Tibial nerve (tissue), 4 donors: ENCODE data around the gene LEF1. TPM values are rescaled to one million over a fixed set of nuclear protein-coding genes. Genes with fewer than 3 reads are reported as not detected.

Experiments used
- DNase-seq, 2 donors: peaks; one replicate each; pipeline ENCODE4 v3.0.0-alpha.2; 2019; ENCODE audit warnings: low spot score in 2 of 2
- H3K27ac ChIP-seq, 4 donors: fragments of 200-600 bp; sonication (generic) in 3 of 4; one replicate each; pipeline ENCODE4 v1.5.1; 2017 to 2019; ENCODE audit warnings: mild to moderate bottlenecking in 1 of 4
- H3K27me3 ChIP-seq, 2 donors: fragments of 200-600 bp; sonication (generic) in 1 of 2; one replicate each; pipeline versions ENCODE4 v1.5.1 to v1.6.0; 2017 to 2019
- H3K36me3 ChIP-seq, 3 donors: fragments of 200-600 bp; sonication (generic); one replicate each; pipeline ENCODE4 v1.5.1; 2018 to 2019
- H3K4me1 ChIP-seq, 4 donors: fragments of 200-600 bp; sonication (generic) in 3 of 4; one replicate each; pipeline ENCODE4 v1.5.1; 2017 to 2019
- H3K4me3 ChIP-seq, 4 donors: fragments of 200-600 bp; sonication (generic) in 3 of 4; one replicate each; pipeline ENCODE4 v1.5.1; 2017 to 2019; ENCODE audit warnings: mild to moderate bottlenecking in 1 of 4, moderate library complexity in 1 of 4
- H3K9me3 ChIP-seq, 4 donors: fragments of 200-600 bp; sonication (generic) in 3 of 4; one replicate each; pipeline ENCODE4 v1.5.1; 2017 to 2019
- EP300 ChIP-seq, 2 donors: sonication (generic); formaldehyde crosslinking; IDR thresholded peaks; one replicate each; pipeline ENCODE4 v1.6.1; 2017; ENCODE audit warnings: antibody characterized with exemption in 2 of 2, mild to moderate bottlenecking in 1 of 2
- POLR2A ChIP-seq, 2 donors: fragments of 450-650 bp; IDR thresholded peaks; one replicate each; pipeline ENCODE4 v1.6.1; 2017; ENCODE audit warnings: antibody characterized with exemption in 2 of 2, mild to moderate bottlenecking in 2 of 2, moderate library complexity in 2 of 2
- WGBS, 2 donors: methylation state at CpG; one replicate each; pipeline ENCODE4 v1.1.5; 2018; 5-methylcytosine and 5-hydroxymethylcytosine counted together
- total RNA-seq, 4 donors: library from RNA; depleted of rRNA; stranded (reverse); fragments of >200 nt; gene quantifications; one replicate each; pipeline ENCODE4 v1.1.0, GENCODE V29; 2016
- TF ChIP-seq, protein P1 (sequence below), 5 experiments: fragments of 200-600 bp in 3 of 5; fragments of 450-650 bp in 2 of 5; sonication (generic) in 3 of 5; IDR thresholded peaks; one replicate each; pipeline ENCODE4 v1.5.1; 2016 to 2019; ENCODE audit warnings: antibody characterized with exemption in 5 of 5, mild to moderate bottlenecking in 3 of 5, moderate library complexity in 2 of 5

Gene LEF1
- total RNA-seq, 4 donors from 2014 or later = 1.9 to 11.7 (median 8.3) TPM

DNA sequence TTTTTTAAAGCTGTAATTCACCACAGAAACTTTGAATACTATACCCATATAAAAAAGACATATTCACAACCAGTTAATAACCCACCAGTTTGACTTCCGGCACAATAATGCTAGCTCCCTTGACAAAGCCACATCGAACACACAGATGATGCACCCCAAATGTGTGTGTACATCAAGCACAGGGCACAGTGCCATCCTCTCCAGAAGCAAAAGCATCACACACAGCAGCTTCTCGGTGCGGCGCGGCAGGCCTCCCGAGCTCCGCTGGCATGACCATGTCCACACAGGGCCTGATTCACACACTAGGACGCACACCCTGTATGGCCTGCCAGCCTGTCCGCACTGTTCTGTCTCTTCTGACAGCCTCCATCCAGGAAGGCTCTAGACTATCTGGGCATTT, 88.0 kb downstream of the LEF1 start:
- DNase-seq = no peak
- no peak for TF ChIP-seq EP300 (IDR thresholded peaks at IDR 0.05)
- TF ChIP-seq, protein P1, sequence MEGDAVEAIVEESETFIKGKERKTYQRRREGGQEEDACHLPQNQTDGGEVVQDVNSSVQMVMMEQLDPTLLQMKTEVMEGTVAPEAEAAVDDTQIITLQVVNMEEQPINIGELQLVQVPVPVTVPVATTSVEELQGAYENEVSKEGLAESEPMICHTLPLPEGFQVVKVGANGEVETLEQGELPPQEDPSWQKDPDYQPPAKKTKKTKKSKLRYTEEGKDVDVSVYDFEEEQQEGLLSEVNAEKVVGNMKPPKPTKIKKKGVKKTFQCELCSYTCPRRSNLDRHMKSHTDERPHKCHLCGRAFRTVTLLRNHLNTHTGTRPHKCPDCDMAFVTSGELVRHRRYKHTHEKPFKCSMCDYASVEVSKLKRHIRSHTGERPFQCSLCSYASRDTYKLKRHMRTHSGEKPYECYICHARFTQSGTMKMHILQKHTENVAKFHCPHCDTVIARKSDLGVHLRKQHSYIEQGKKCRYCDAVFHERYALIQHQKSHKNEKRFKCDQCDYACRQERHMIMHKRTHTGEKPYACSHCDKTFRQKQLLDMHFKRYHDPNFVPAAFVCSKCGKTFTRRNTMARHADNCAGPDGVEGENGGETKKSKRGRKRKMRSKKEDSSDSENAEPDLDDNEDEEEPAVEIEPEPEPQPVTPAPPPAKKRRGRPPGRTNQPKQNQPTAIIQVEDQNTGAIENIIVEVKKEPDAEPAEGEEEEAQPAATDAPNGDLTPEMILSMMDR (IDR thresholded peaks at IDR 0.05) = no peak
- no peak for TF ChIP-seq POLR2A (IDR thresholded peaks at IDR 0.05)
- Histone ChIP-seq H3K27ac (no peak overlapping the region), H3K4me3 (no peak overlapping the region), H3K4me1 (no peaks in the 10 kb centered on the region), H3K36me3 (peaks cover 0 to 4% (median 0%) of the 10 kb centered on the region in 3 donors), H3K27me3 (no peaks in the 10 kb centered on the region), H3K9me3 (no peaks in the 10 kb centered on the region)
- WGBS, 2 donors = 97 to 98% methylated on average over 10 of the region's 10 CpGs

DNA sequence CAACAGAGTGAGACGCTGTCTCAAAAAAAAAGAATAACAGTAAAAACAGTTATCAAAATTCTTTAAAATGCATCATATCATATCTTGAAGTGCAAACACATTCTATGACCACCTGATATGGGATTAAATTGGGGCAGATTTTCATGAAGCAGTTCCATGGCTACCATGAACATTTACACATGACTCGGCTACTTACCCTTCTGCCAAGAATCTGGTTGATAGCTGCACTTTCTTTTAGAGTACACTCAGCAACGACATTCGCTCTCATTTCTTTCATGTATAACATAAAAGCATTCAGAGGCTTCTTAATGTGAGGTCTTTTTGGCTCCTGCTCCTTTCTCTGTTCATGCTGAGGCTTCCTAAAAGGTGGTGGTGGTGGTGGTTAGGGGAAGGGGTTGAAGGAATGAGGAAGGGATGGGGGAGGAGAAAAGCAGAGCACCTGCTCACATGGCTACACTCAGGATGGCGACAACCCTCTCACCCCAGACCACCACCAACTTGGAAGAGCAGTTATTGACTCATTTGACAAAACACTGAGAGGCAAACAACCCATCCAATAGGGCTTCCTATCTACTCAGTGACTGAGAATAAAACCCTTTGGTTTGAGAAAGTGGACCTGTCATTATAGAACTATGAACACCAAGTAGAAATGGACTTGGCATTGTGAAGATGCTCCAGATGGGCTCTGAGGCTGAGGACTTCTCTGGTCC, 90.6 kb downstream of the LEF1 start:
- TF ChIP-seq, protein P1 (IDR thresholded peaks at IDR 0.05) = no peak
- TF ChIP-seq POLR2A (IDR thresholded peaks at IDR 0.05) = no peak
- no peak for TF ChIP-seq EP300 (IDR thresholded peaks at IDR 0.05)
- H3K36me3 ChIP-seq = peaks cover 0 to 4% (median 0%) of the 10 kb centered on the region in 3 donors
- no peaks in the 10 kb centered on the region for H3K27me3 ChIP-seq
- H3K4me3 ChIP-seq = no peak overlapping the region
- H3K9me3 ChIP-seq = no peaks in the 10 kb centered on the region
- H3K27ac ChIP-seq = no peak overlapping the region
- no peak for DNase-seq
- 72% methylated on average over 5 of the region's 5 CpGs for WGBS, 2 donors
- H3K4me1 ChIP-seq = no peaks in the 10 kb centered on the region

DNA sequence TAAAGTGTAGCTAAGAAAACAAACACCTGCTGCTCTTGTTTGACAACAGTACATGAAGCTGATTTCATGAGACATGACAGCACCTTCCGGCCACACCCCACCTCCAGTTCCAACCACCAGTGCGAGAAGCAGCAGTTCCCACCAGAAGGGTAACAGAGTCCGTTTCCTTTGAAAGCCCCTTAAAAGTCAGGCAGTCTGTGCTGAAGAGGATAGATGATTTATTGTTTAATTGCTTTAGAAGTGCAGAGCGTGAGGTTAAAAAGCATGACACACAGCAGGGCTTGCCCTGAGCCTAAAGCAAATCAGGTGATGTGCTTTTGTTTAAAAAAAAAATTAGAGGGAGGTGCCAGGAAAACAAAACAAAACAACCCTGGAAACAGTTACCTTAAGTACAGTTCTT, 96.4 kb downstream of the LEF1 start:
- WGBS, 2 donors = 66 to 70% methylated on average over 4 of the region's 4 CpGs
- no peak for DNase-seq
- H3K4me1 ChIP-seq = no peaks in the 10 kb centered on the region
- H3K27ac ChIP-seq = no peak overlapping the region
- no peaks in the 10 kb centered on the region for H3K36me3 ChIP-seq
- TF ChIP-seq POLR2A (IDR thresholded peaks at IDR 0.05) (no peak), EP300 (IDR thresholded peaks at IDR 0.05) (no peak)
- TF ChIP-seq, protein P1 (IDR thresholded peaks at IDR 0.05) = no peak
- H3K4me3 ChIP-seq = no peak overlapping the region
- H3K9me3 ChIP-seq = no peaks in the 10 kb centered on the region
- no peaks in the 10 kb centered on the region for H3K27me3 ChIP-seq

DNA sequence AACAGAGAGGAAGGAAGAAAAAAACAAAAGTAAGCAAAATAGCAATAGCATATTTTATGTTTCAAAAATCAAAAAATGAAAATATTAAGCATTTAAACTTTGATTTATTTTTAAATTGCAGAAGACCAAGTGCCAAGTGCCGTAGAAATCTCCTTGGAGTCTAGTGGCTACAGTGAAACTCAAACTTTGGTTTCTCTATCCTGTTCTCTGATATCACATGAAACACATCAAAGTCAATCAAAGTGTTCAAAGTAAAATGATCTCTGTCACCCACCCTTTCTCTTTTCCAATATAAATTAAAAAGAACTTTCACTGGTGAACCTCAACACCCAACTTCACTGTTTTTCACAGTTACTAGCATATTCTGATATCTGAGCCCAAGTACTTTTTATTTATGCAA, 98.0 kb downstream of the LEF1 start:
- WGBS, 2 donors = 75 to 79% methylated on average over 1 of the region's 1 CpG
- TF ChIP-seq EP300 (IDR thresholded peaks at IDR 0.05) (no peak), POLR2A (IDR thresholded peaks at IDR 0.05) (no peak)
- TF ChIP-seq, protein P1 (IDR thresholded peaks at IDR 0.05) = no peak
- Histone ChIP-seq H3K4me1 (no peaks in the 10 kb centered on the region), H3K9me3 (no peaks in the 10 kb centered on the region), H3K27ac (no peak overlapping the region), H3K27me3 (no peaks in the 10 kb centered on the region), H3K36me3 (no peaks in the 10 kb centered on the region), H3K4me3 (no peak overlapping the region)
- no peak for DNase-seq

DNA sequence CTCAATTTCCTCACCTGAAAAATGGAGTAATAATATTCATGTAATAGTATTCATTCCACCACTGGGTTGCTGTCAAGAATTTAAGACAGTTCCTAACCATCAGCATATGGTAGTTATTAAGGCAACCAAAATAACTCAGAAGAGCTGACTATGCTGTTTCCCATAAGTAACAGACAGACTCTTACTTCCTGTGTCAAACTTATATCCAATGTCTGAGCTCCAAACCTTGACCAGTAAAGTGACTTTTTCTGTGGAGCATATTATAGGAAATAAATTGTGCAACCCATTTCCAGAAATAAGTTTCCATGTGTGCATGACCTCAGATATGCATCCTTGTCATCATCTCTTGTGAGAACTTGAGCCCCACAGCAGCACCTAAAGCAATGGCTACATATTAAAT, 100.3 kb downstream of the LEF1 start:
- Histone ChIP-seq H3K4me3 (no peak overlapping the region), H3K4me1 (no peaks in the 10 kb centered on the region), H3K27ac (no peak overlapping the region), H3K36me3 (no peaks in the 10 kb centered on the region), H3K9me3 (no peaks in the 10 kb centered on the region), H3K27me3 (no peaks in the 10 kb centered on the region)
- no peak for DNase-seq
- TF ChIP-seq POLR2A (IDR thresholded peaks at IDR 0.05) (no peak), EP300 (IDR thresholded peaks at IDR 0.05) (no peak)
- TF ChIP-seq, protein P1 (IDR thresholded peaks at IDR 0.05) = no peak
